Endothelial cell of umbilical vein (primary cell): ENCODE results near the gene EGLN1. TPM values are rescaled to one million over a fixed set of nuclear protein-coding genes. Genes with fewer than 3 reads are reported as not detected.

Experiments
- BruUV-seq: library from RNA; stranded (reverse); fragments of 400-500 nt; replicated peaks from 2 replicates; lab custom pipeline; 2021; lab: Mats Ljungman, UMichigan
- CTCF ChIA-PET: fragments of 300-600, 350-600 bp; sonication (Branson Sonifier 250); formaldehyde crosslinking; loops from one replicate; lab custom pipeline; 2021; ENCODE audit warnings: antibody characterized with exemption, inconsistent platforms; lab: Charles Lee
- POLR2A ChIA-PET: fragments of 300-600, 350-600 bp; sonication (Branson Sonifier 250); formaldehyde crosslinking; loops from one replicate; lab custom pipeline; 2021; ENCODE audit warnings: antibody characterized with exemption, inconsistent platforms; lab: Charles Lee
- DNase-seq: peaks from one replicate; pipeline ENCODE4 v3.0.0-alpha.2; 2011; ENCODE audit warnings: low read depth, low spot score
- FAIRE-seq: peaks from 2 replicates; lab custom pipeline; 2011; peaks lifted over from hg19 to GRCh38; lab: Jason Lieb, UNC
- H2AFZ ChIP-seq: 2 replicates; pipeline ENCODE4 v1.6.0; 2012; ENCODE audit warnings: low read depth, low read length, control low read depth, inconsistent platforms
- H3K27ac ChIP-seq: 2 replicates; pipeline ENCODE4 v1.5.1; 2011; ENCODE audit warnings: low read depth, mild to moderate bottlenecking, control low read depth, low read length, moderate library complexity; ENCODE audit not compliant: insufficient read depth
- H3K27me3 ChIP-seq, 2 experiments: 2 replicates each; pipeline versions ENCODE4 v1.6.0 to v1.6.1; 2011; ENCODE audit warnings: low read length in 2 of 2, mixed read lengths in 1 of 2; ENCODE audit not compliant: control insufficient read depth in 2 of 2, insufficient read depth in 2 of 2
- H3K36me3 ChIP-seq, 2 experiments: 2 replicates in 1 of 2; 3 replicates in 1 of 2; pipeline ENCODE4 v1.5.1; 2011; ENCODE audit warnings: low read length in 2 of 2, mild to moderate bottlenecking in 1 of 2, moderate library complexity in 1 of 2; ENCODE audit not compliant: control insufficient read depth in 2 of 2, insufficient read depth in 2 of 2; ENCODE audit errors: extremely low read depth in 1 of 2
- H3K4me1 ChIP-seq: 3 replicates; pipeline ENCODE4 v1.5.1; 2011; ENCODE audit warnings: mild to moderate bottlenecking, low read length; ENCODE audit not compliant: control insufficient read depth, insufficient read depth; ENCODE audit errors: extremely low read depth
- H3K4me2 ChIP-seq: 2 replicates; pipeline ENCODE4 v1.6.1; 2011; ENCODE audit warnings: low read length, control low read depth, mixed read lengths; ENCODE audit not compliant: insufficient read depth
- H3K4me3 ChIP-seq, 3 experiments: fragments of 200-600 bp in 1 of 3; sonication (generic), shearing (Covaris generic) in 1 of 3; replicated peaks in 1 of 3; 2 replicates each; pipeline ENCODE4 v1.5.1; 2011 to 2016; ENCODE audit warnings: control low read depth in 3 of 3, low read length in 3 of 3, mild to moderate bottlenecking in 2 of 3, inconsistent platforms in 1 of 3, low read depth in 1 of 3, moderate library complexity in 1 of 3; ENCODE audit not compliant: insufficient read depth in 1 of 3
- H3K79me2 ChIP-seq: 2 replicates; pipeline ENCODE4 v1.6.0; 2012; ENCODE audit warnings: low read length, inconsistent platforms; ENCODE audit not compliant: control insufficient read depth, insufficient read depth
- H3K9ac ChIP-seq: replicated peaks from 2 replicates; pipeline ENCODE3; 2011; ENCODE audit warnings: low read length, control low read depth; ENCODE audit not compliant: insufficient read depth; ENCODE audit errors: extremely low read depth
- H3K9me1 ChIP-seq: replicated peaks from 3 replicates; pipeline ENCODE4 v1.6.0; 2011; ENCODE audit warnings: mild to moderate bottlenecking, low read length; ENCODE audit not compliant: control insufficient read depth, insufficient read depth; ENCODE audit errors: extremely low read depth
- H3K9me3 ChIP-seq: replicated peaks from 2 replicates; pipeline ENCODE4 v1.5.1; 2012; ENCODE audit warnings: low read length, inconsistent platforms; ENCODE audit not compliant: control insufficient read depth, insufficient read depth
- H4K20me1 ChIP-seq: replicated peaks from 2 replicates; pipeline ENCODE3; 2011; ENCODE audit warnings: mild to moderate bottlenecking, low read length; ENCODE audit not compliant: control insufficient read depth, insufficient read depth; ENCODE audit errors: extremely low read depth
- CTCF ChIP-seq, 2 donors: IDR thresholded peaks; 1 replicate in 1 of 2; 2 replicates in 1 of 2; pipeline ENCODE4 v1.5.1; 2011; ENCODE audit warnings: low read length in 2 of 2, mild to moderate bottlenecking in 2 of 2, moderate library complexity in 2 of 2, control low read depth in 1 of 2, inconsistent platforms in 1 of 2, low read depth in 1 of 2; ENCODE audit not compliant: insufficient read depth in 1 of 2; ENCODE audit errors: extremely low read depth in 1 of 2
- EZH2 ChIP-seq: IDR thresholded peaks from 2 replicates; pipeline ENCODE4 v1.6.1; 2012; ENCODE audit warnings: borderline replicate concordance, low read depth, mild to moderate bottlenecking, moderate library complexity, low read length, inconsistent platforms; ENCODE audit not compliant: severe bottlenecking
- FOS ChIP-seq: IDR thresholded peaks from 2 replicates; pipeline ENCODE4 v1.6.1; 2011; ENCODE audit warnings: mild to moderate bottlenecking, low read length, moderate library complexity, borderline replicate concordance; ENCODE audit not compliant: insufficient read depth
- GATA2 ChIP-seq: IDR thresholded peaks from 2 replicates; pipeline ENCODE4 v1.7.0; 2011; ENCODE audit warnings: low read depth, mild to moderate bottlenecking, moderate library complexity, mixed read lengths, low read length; ENCODE audit not compliant: insufficient read length, insufficient read depth
- JUN ChIP-seq: IDR thresholded peaks from 2 replicates; pipeline ENCODE4 v1.6.1; 2011; ENCODE audit warnings: borderline replicate concordance, low read depth; ENCODE audit not compliant: insufficient read length, insufficient read depth
- MAX ChIP-seq: IDR thresholded peaks from 2 replicates; pipeline ENCODE4 v1.6.1; 2011; ENCODE audit not compliant: insufficient read depth, insufficient read length
- MYC ChIP-seq: IDR thresholded peaks from one replicate; pipeline ENCODE4 v1.6.1; 2011; ENCODE audit warnings: mild to moderate bottlenecking, low read depth, low read length
- POLR2A ChIP-seq: IDR thresholded peaks from 2 replicates; pipeline ENCODE4 v1.6.1; 2012; ENCODE audit warnings: low read depth, mild to moderate bottlenecking, control low read depth, low read length
- POLR2AphosphoS5 ChIP-seq: IDR thresholded peaks from 2 replicates; pipeline ENCODE4 v1.6.1; 2012; ENCODE audit warnings: low read depth, mild to moderate bottlenecking, control low read depth, low read length, moderate library complexity; ENCODE audit not compliant: insufficient read depth
- dilution Hi-C: fragments of 300-500 bp; cut with MboI; formaldehyde crosslinking; loops from one replicate; pipeline ENCODE4 v1.15.0; 2019; ENCODE audit warnings: low sequenced_read_pairs; ENCODE audit not compliant: extremely low pct_ligation_motif_present
- intact Hi-C: fragments of 100-400 bp; cut with micrococcal nuclease; formaldehyde crosslinking; loops from one replicate; pipeline ENCODE4 v1.10.0; 2022
- polyA plus RNA-seq, 4 experiments: library from polyadenylated mRNA; depleted of rRNA in 3 of 4; stranded (reverse) in 3 of 4; unstranded in 1 of 4; fragments of >200 nt; gene quantifications; 2 replicates each; pipeline versions ENCODE4 v1.2.1 to v1.2.3, GENCODE V29; 2011 to 2012; ENCODE audit warnings: missing spikeins in 1 of 4
- total RNA-seq: library from RNA; stranded (reverse); gene quantifications from 2 replicates; pipeline ENCODE4 v1.2.3, GENCODE V29; 2021

EGLN1 gene
- total and polyA plus RNA-seq, 2 donors (not counting 3 experiments of a cell fraction or from before 2014, with no cell fraction given): 13.7 to 38.1 TPM

GRCh38 chr1:231392389-231393131 lies 29.5 kb downstream of the EGLN1 start:
- ChIA-PET CTCF (interaction anchor here (0.8 to 2.0 kb wide), 6 partner anchors 9 to 192 kb away, joined by 3 to 7 read pairs (median 3); no protein-coding TSS in a partner anchor), POLR2A (no interaction called here)
- Histone ChIP-seq H3K9me1 (no peaks in the 10 kb centered on the region), H3K27me3 (no peaks in the 10 kb centered on the region), H3K79me2 (peaks cover 49% of the 10 kb centered on the region), H4K20me1 (no peaks in the 10 kb centered on the region), H2AFZ (no peak overlapping the region), H3K9me3 (no peaks in the 10 kb centered on the region), H3K4me2 (no peak overlapping the region), H3K4me3 (no peak overlapping the region), H3K36me3 (no peaks in the 10 kb centered on the region), H3K4me1 (peaks cover 73% of the 10 kb centered on the region), H3K9ac (no peak overlapping the region), H3K27ac (no peak overlapping the region)
- no TSS peak for BruUV-seq
- intact Hi-C loops (loop anchor here (10.0 kb wide), 1 partner anchor 432 kb away; no protein-coding TSS in a partner anchor), dilution Hi-C loops (no loop called here)
- DNase-seq (no peak), FAIRE-seq (no peak)
- TF ChIP-seq CTCF (IDR thresholded peaks at IDR 0.05; ENCODE audit: extremely low read depth in 1 of 2, insufficient read depth in 1 of 2, low read depth in 1 of 2, low read length in 2 of 2): no peak
- TF ChIP-seq FOS: no peak
- no peak for TF ChIP-seq JUN
- TF ChIP-seq EZH2: no peak
- TF ChIP-seq GATA2: no peak
- TF ChIP-seq POLR2AphosphoS5: no peak
- TF ChIP-seq MYC: no peak
- no peak for TF ChIP-seq MAX
- no peak for TF ChIP-seq POLR2A
